ENCODE data around the gene SKAP2.

The SKAP2 gene

DNA sequence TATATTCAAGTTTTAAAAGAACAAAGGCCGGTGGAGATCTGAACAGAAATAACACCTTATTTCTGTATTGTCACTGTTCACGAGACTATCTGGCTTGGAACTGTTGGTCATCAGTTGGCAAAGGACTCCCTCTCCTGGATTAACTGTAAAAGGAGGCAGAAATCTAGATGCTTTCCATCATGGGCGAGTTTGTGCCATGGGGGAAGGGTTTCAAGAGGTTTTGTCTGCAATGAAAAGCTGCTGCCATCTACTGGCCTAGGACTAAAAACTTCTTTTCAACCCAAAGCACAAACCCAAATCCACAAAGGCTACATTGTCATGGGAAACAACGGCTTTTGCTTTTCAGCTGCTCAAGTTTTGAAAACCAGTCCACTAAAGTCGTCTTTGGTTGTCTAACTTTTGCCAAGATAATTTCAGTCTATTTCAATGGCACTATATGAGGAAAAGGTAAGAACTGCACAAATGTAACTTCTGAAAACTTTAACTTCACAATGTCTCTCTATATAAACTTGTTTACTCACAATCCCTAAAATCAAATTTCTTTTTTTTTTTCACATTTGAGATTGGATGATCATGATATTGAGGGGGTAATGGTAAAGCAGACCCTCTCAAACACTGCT, 196.8 kb downstream of the SKAP2 start (continued):
- TF ChIP-seq, protein P1, sequence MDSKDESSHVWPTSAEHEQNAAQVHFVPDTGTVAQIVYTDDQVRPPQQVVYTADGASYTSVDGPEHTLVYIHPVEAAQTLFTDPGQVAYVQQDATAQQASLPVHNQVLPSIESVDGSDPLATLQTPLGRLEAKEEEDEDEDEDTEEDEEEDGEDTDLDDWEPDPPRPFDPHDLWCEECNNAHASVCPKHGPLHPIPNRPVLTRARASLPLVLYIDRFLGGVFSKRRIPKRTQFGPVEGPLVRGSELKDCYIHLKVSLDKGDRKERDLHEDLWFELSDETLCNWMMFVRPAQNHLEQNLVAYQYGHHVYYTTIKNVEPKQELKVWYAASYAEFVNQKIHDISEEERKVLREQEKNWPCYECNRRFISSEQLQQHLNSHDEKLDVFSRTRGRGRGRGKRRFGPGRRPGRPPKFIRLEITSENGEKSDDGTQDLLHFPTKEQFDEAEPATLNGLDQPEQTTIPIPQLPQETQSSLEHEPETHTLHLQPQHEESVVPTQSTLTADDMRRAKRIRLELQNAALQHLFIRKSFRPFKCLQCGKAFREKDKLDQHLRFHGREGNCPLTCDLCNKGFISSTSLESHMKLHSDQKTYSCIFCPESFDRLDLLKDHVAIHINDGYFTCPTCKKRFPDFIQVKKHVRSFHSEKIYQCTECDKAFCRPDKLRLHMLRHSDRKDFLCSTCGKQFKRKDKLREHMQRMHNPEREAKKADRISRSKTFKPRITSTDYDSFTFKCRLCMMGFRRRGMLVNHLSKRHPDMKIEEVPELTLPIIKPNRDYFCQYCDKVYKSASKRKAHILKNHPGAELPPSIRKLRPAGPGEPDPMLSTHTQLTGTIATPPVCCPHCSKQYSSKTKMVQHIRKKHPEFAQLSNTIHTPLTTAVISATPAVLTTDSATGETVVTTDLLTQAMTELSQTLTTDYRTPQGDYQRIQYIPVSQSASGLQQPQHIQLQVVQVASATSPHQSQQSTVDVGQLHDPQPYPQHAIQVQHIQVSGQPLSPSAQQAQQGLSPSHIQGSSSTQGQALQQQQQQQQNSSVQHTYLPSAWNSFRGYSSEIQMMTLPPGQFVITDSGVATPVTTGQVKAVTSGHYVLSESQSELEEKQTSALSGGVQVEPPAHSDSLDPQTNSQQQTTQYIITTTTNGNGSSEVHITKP (tag by site-specific recombination; IDR thresholded peaks at IDR 0.05) = no peak
- TF ChIP-seq, protein P2, sequence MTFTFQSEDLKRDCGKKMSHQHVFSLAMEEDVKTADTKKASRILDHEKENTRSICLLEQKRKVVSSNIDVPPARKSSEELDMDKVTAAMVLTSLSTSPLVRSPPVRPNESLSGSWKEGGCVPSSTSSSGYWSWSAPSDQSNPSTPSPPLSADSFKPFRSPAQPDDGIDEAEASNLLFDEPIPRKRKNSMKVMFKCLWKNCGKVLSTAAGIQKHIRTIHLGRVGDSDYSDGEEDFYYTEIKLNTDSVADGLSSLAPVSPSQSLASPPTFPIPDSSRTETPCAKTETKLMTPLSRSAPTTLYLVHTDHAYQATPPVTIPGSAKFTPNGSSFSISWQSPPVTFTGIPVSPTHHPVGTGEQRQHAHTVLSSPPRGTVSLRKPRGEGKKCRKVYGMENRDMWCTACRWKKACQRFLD (tag by site-specific recombination; IDR thresholded peaks at IDR 0.05) = no peak
- no peak for TF ChIP-seq GLIS1 (tag by site-specific recombination; IDR thresholded peaks at IDR 0.05)
- TF ChIP-seq ZNF629 (tag by site-specific recombination; IDR thresholded peaks at IDR 0.05) = 0 out of 2 replicates have a peak, but pooled peaks have one; percentile 18
- TF ChIP-seq, protein P3, sequence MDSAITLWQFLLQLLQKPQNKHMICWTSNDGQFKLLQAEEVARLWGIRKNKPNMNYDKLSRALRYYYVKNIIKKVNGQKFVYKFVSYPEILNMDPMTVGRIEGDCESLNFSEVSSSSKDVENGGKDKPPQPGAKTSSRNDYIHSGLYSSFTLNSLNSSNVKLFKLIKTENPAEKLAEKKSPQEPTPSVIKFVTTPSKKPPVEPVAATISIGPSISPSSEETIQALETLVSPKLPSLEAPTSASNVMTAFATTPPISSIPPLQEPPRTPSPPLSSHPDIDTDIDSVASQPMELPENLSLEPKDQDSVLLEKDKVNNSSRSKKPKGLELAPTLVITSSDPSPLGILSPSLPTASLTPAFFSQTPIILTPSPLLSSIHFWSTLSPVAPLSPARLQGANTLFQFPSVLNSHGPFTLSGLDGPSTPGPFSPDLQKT (IDR thresholded peaks at IDR 0.05; ENCODE audit: borderline replicate concordance, low read depth, low read length) = no peak
- TF ChIP-seq ZNF341 (tag by site-specific recombination; IDR thresholded peaks at IDR 0.05; ENCODE audit: low read depth) = no peak
- TF ChIP-seq ZNF133 (tag by site-specific recombination; IDR thresholded peaks at IDR 0.05) = no peak
- TF ChIP-seq, protein P4, sequence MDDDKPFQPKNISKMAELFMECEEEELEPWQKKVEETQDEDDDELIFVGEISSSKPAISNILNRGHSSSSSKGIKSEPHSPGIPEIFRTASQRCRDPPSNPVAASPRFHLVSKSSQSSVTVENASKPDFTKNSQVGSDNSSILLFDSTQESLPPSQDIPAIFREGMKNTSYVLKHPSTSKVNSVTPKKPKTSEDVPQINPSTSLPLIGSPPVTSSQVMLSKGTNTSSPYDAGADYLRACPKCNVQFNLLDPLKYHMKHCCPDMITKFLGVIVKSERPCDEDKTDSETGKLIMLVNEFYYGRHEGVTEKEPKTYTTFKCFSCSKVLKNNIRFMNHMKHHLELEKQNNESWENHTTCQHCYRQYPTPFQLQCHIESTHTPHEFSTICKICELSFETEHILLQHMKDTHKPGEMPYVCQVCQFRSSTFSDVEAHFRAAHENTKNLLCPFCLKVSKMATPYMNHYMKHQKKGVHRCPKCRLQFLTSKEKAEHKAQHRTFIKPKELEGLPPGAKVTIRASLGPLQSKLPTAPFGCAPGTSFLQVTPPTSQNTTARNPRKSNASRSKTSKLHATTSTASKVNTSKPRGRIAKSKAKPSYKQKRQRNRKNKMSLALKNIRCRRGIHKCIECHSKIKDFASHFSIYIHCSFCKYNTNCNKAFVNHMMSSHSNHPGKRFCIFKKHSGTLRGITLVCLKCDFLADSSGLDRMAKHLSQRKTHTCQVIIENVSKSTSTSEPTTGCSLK (tag by site-specific recombination; IDR thresholded peaks at IDR 0.05) = no peak
- no peak for TF ChIP-seq REPIN1 (tag by site-specific recombination; IDR thresholded peaks at IDR 0.05; ENCODE audit: low read depth)
- TF ChIP-seq ZSCAN30 (tag by site-specific recombination; IDR thresholded peaks at IDR 0.05) = peak; percentile 58; the same call in 1 of the 2 replicates
- TF ChIP-seq ZNF423 (tag by site-specific recombination; IDR thresholded peaks at IDR 0.05) = no peak
- no peak for TF ChIP-seq ZNF404 (tag by site-specific recombination; IDR thresholded peaks at IDR 0.05)
- no peak for TF ChIP-seq ZNF600 (tag by site-specific recombination; IDR thresholded peaks at IDR 0.05)
- TF ChIP-seq ZNF2 (tag by site-specific recombination; IDR thresholded peaks at IDR 0.05) = 0 out of 2 replicates have a peak, but pooled peaks have one; percentile 29
- TF ChIP-seq ZNF354C (tag by site-specific recombination; IDR thresholded peaks at IDR 0.05; ENCODE audit: borderline replicate concordance, low read depth) = no peak
- no peak for TF ChIP-seq ZFP41 (tag by site-specific recombination; IDR thresholded peaks at IDR 0.05; ENCODE audit: borderline replicate concordance)
- TF ChIP-seq ZNF561 (tag by site-specific recombination; IDR thresholded peaks at IDR 0.05; ENCODE audit: borderline replicate concordance) = peak; percentile 44; the same call in 1 of the 2 replicates
- TF ChIP-seq, protein P5, sequence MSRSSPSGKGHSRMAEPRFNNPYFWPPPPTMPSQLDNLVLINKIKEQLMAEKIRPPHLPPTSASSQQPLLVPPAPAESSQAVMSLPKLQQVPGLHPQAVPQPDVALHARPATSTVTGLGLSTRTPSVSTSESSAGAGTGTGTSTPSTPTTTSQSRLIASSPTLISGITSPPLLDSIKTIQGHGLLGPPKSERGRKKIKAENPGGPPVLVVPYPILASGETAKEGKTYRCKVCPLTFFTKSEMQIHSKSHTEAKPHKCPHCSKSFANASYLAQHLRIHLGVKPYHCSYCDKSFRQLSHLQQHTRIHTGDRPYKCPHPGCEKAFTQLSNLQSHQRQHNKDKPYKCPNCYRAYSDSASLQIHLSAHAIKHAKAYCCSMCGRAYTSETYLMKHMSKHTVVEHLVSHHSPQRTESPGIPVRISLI (tag by site-specific recombination; IDR thresholded peaks at IDR 0.05) = no peak
- TF ChIP-seq KLF9 (tag by site-specific recombination; IDR thresholded peaks at IDR 0.05; ENCODE audit: low read depth) = no peak
- TF ChIP-seq, protein P6, sequence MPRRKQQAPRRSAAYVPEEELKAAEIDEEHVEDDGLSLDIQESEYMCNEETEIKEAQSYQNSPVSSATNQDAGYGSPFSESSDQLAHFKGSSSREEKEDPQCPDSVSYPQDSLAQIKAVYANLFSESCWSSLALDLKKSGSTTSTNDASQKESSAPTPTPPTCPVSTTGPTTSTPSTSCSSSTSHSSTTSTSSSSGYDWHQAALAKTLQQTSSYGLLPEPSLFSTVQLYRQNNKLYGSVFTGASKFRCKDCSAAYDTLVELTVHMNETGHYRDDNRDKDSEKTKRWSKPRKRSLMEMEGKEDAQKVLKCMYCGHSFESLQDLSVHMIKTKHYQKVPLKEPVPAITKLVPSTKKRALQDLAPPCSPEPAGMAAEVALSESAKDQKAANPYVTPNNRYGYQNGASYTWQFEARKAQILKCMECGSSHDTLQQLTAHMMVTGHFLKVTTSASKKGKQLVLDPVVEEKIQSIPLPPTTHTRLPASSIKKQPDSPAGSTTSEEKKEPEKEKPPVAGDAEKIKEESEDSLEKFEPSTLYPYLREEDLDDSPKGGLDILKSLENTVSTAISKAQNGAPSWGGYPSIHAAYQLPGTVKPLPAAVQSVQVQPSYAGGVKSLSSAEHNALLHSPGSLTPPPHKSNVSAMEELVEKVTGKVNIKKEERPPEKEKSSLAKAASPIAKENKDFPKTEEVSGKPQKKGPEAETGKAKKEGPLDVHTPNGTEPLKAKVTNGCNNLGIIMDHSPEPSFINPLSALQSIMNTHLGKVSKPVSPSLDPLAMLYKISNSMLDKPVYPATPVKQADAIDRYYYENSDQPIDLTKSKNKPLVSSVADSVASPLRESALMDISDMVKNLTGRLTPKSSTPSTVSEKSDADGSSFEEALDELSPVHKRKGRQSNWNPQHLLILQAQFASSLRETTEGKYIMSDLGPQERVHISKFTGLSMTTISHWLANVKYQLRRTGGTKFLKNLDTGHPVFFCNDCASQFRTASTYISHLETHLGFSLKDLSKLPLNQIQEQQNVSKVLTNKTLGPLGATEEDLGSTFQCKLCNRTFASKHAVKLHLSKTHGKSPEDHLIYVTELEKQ (tag by site-specific recombination; IDR thresholded peaks at IDR 0.05; ENCODE audit: borderline replicate concordance) = no peak
- TF ChIP-seq MYNN (tag by site-specific recombination; IDR thresholded peaks at IDR 0.05; ENCODE audit: borderline replicate concordance) = no peak
- no peak for TF ChIP-seq HOXA7 (CRISPR knock-in tag; IDR thresholded peaks at IDR 0.05; ENCODE audit: borderline replicate concordance)
- TF ChIP-seq, protein P7, sequence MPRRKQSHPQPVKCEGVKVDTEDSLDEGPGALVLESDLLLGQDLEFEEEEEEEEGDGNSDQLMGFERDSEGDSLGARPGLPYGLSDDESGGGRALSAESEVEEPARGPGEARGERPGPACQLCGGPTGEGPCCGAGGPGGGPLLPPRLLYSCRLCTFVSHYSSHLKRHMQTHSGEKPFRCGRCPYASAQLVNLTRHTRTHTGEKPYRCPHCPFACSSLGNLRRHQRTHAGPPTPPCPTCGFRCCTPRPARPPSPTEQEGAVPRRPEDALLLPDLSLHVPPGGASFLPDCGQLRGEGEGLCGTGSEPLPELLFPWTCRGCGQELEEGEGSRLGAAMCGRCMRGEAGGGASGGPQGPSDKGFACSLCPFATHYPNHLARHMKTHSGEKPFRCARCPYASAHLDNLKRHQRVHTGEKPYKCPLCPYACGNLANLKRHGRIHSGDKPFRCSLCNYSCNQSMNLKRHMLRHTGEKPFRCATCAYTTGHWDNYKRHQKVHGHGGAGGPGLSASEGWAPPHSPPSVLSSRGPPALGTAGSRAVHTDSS (tag by site-specific recombination; IDR thresholded peaks at IDR 0.05) = no peak
- 0 out of 2 replicates have a peak, but pooled peaks have one; percentile 19 for TF ChIP-seq ZEB2 (tag by site-specific recombination; IDR thresholded peaks at IDR 0.05)
- TF ChIP-seq ZNF621 (tag by site-specific recombination; IDR thresholded peaks at IDR 0.05) = no peak
